K562 (cell line): ENCODE measurements around the gene LRP1B.

Experiments used
- C11orf30 ChIP-seq: fragments of 450-650 bp; IDR thresholded peaks from 2 replicates; pipeline ENCODE4 v1.6.1; 2016; ENCODE audit warnings: low read depth, mild to moderate bottlenecking
- MYNN ChIP-seq, 2 experiments: sonication (generic); formaldehyde crosslinking in 1 of 2; IDR thresholded peaks; 2 replicates each; pipeline versions ENCODE4 v1.5.0 to v1.6.1; 2016 to 2020; ENCODE audit warnings: antibody characterized with exemption in 1 of 2, missing genetic modification reagents in 1 of 2
- NR1H2 ChIP-seq: sonication (generic); formaldehyde crosslinking; IDR thresholded peaks from 2 replicates; pipeline ENCODE4 v1.4.0; 2020; ENCODE audit warnings: mild to moderate bottlenecking, missing genetic modification reagents
- POLR2A ChIP-seq: fragments of 450-650 bp; conservative IDR thresholded peaks from 2 replicates; pipeline ENCODE4 v1.6.1; 2016
- RBM14 ChIP-seq: fragments of 200-400 bp; formaldehyde crosslinking; IDR thresholded peaks from 2 replicates; pipeline ENCODE4 v1.6.1; 2018; ENCODE audit warnings: low read depth, mild to moderate bottlenecking, low read length, moderate library complexity, borderline replicate concordance; ENCODE audit not compliant: insufficient read depth
- SETDB1 ChIP-seq: IDR thresholded peaks from one replicate; pipeline ENCODE4 v1.6.1; 2012; ENCODE audit warnings: low read length, control low read depth, inconsistent platforms
- SIN3B ChIP-seq: fragments of 450-650 bp; IDR thresholded peaks from 2 replicates; pipeline ENCODE4 v1.6.1; 2017; ENCODE audit warnings: low read depth, mild to moderate bottlenecking, moderate library complexity
- ZBTB1 ChIP-seq: sonication (generic); formaldehyde crosslinking; IDR thresholded peaks from 2 replicates; pipeline ENCODE4 v1.8.1; 2023; ENCODE audit warnings: missing genetic modification reagents, low read depth, mild to moderate bottlenecking, borderline replicate concordance
- ZNF764 ChIP-seq: fragments of 250-450 bp; sonication (Bioruptor Pico); IDR thresholded peaks from 2 replicates; pipeline ENCODE4 v1.4.0; 2020; ENCODE audit warnings: low read depth, mild to moderate bottlenecking, moderate library complexity
- TF ChIP-seq, protein P1 (sequence below), 2 experiments: IDR thresholded peaks; 2 replicates each; pipeline ENCODE4 v1.6.1; 2012; ENCODE audit warnings: improper control_type of control experiment in 2 of 2, low read depth in 2 of 2, low read length in 2 of 2, borderline replicate concordance in 1 of 2
- TF ChIP-seq, protein P2 (sequence below), 3 experiments: IDR thresholded peaks in 2 of 3; conservative IDR thresholded peaks in 1 of 3; 2 replicates each; pipeline ENCODE4 v1.5.1; 2011 to 2012; ENCODE audit warnings: low read length in 3 of 3, mild to moderate bottlenecking in 3 of 3, control low read depth in 2 of 3, improper control_type of control experiment in 1 of 3, inconsistent platforms in 1 of 3, low read depth in 1 of 3, mixed read lengths in 1 of 3, moderate library complexity in 1 of 3; ENCODE audit not compliant: insufficient read depth in 2 of 3

GRCh38 chr2:140843186-140843585 lies 1287.6 kb downstream of the LRP1B start:
- TF ChIP-seq, protein P1, sequence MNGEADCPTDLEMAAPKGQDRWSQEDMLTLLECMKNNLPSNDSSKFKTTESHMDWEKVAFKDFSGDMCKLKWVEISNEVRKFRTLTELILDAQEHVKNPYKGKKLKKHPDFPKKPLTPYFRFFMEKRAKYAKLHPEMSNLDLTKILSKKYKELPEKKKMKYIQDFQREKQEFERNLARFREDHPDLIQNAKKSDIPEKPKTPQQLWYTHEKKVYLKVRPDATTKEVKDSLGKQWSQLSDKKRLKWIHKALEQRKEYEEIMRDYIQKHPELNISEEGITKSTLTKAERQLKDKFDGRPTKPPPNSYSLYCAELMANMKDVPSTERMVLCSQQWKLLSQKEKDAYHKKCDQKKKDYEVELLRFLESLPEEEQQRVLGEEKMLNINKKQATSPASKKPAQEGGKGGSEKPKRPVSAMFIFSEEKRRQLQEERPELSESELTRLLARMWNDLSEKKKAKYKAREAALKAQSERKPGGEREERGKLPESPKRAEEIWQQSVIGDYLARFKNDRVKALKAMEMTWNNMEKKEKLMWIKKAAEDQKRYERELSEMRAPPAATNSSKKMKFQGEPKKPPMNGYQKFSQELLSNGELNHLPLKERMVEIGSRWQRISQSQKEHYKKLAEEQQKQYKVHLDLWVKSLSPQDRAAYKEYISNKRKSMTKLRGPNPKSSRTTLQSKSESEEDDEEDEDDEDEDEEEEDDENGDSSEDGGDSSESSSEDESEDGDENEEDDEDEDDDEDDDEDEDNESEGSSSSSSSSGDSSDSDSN (IDR thresholded peaks at IDR 0.05; ENCODE audit: borderline replicate concordance in 1 of 2, low read depth in 2 of 2, low read length in 2 of 2) = no peak
- TF ChIP-seq, protein P2, sequence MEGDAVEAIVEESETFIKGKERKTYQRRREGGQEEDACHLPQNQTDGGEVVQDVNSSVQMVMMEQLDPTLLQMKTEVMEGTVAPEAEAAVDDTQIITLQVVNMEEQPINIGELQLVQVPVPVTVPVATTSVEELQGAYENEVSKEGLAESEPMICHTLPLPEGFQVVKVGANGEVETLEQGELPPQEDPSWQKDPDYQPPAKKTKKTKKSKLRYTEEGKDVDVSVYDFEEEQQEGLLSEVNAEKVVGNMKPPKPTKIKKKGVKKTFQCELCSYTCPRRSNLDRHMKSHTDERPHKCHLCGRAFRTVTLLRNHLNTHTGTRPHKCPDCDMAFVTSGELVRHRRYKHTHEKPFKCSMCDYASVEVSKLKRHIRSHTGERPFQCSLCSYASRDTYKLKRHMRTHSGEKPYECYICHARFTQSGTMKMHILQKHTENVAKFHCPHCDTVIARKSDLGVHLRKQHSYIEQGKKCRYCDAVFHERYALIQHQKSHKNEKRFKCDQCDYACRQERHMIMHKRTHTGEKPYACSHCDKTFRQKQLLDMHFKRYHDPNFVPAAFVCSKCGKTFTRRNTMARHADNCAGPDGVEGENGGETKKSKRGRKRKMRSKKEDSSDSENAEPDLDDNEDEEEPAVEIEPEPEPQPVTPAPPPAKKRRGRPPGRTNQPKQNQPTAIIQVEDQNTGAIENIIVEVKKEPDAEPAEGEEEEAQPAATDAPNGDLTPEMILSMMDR (IDR thresholded peaks at IDR 0.05 in 2 of 3, conservative IDR thresholded peaks at IDR 0.05 in 1 of 3; ENCODE audit: insufficient read depth in 2 of 3, low read depth in 1 of 3, low read length in 3 of 3) = no peak
- TF ChIP-seq SETDB1 = no peak
- no peak for TF ChIP-seq MYNN (IDR thresholded peaks at IDR 0.05)
- no peak for TF ChIP-seq MYNN (CRISPR knock-in tag; IDR thresholded peaks at IDR 0.05)
- TF ChIP-seq C11orf30 = no peak
- no peak for TF ChIP-seq NR1H2 (CRISPR knock-in tag)
- no peak for TF ChIP-seq ZNF764 (CRISPR knock-in tag)
- no peak for TF ChIP-seq RBM14
- no peak for TF ChIP-seq POLR2A
- TF ChIP-seq ZBTB1 (CRISPR knock-in tag) = no peak
- TF ChIP-seq SIN3B = no peak
